Measurements from ENCODE around the gene S100A10. TPM values are rescaled to one million over a fixed set of nuclear protein-coding genes. Genes with fewer than 3 reads are reported as not detected.

Gene S100A10
- total and polyA plus RNA-seq, 2 of the 4 experiments (the other 2 are of a cell fraction): 86.0 to 277 TPM

- WGBS, 2 experiments (ENCODE audit: extremely low coverage in 2 of 2, insufficient read length in 1 of 2): 60% methylated on average over 1 of the region's 5 CpGs; no CpG with 5 or more reads in 1 of the 2 experiments
- peaks cover 26 to 44% of the 10 kb centered on the region in 2 experiments for H3K79me1 ChIP-seq (ENCODE audit: low read depth in 1 of 2, low read length in 2 of 2)
- ChIA-PET POLR2A (ENCODE audit: unreplicated experiment) (no interaction called here), CTCF (interaction anchor here (0.6 to 1.7 kb wide), 4 partner anchors 13 to 552 kb away, joined by 3 to 7 read pairs (median 5); no protein-coding TSS in a partner anchor)
- H3K4me3 ChIP-seq (ENCODE audit: insufficient read depth, low read depth, low read length): no peak overlapping the region
- no peak overlapping the region for H3K18ac ChIP-seq (ENCODE audit: low read depth, low read length)
- H3K9ac ChIP-seq (ENCODE audit: low read depth, low read length): no peak overlapping the region
- H4K20me1 ChIP-seq (ENCODE audit: insufficient read depth, low read length): peaks cover 9% of the 10 kb centered on the region; the same call in 1 of the 2 replicates
- H4K91ac ChIP-seq (ENCODE audit: insufficient read depth, low read depth, low read length): no peak overlapping the region
- in situ Hi-C loops (cut with MboI; ENCODE audit: low sequenced_read_pairs) (loop anchor here (25.0 kb wide), 1 partner anchor 668 kb away; no protein-coding TSS in a partner anchor), intact Hi-C loops (cut with micrococcal nuclease) (no loop called here), dilution Hi-C loops (cut with HindIII; ENCODE audit: low sequenced_read_pairs, unreplicated experiment) (no loop called here)
- no peak overlapping the region for H3K27ac ChIP-seq (ENCODE audit: insufficient read depth, low read length)
- H2BK20ac ChIP-seq (ENCODE audit: low read depth, low read length): no peak overlapping the region
- no peaks in the 10 kb centered on the region for H3K27me3 ChIP-seq (ENCODE audit: control insufficient read depth, insufficient read depth, low read length)
- H3K4me1 ChIP-seq (ENCODE audit: control insufficient read depth, insufficient read depth, low read length): peaks cover 4% of the 10 kb centered on the region
- no peak overlapping the region for H2BK120ac ChIP-seq (ENCODE audit: low read depth, low read length)
- no peak; the same call in 1 of the 2 replicates for TF ChIP-seq POLR2A (IDR thresholded peaks at IDR 0.05; ENCODE audit: low read depth, low read length)
- no peak for TF ChIP-seq ELK1 (IDR thresholded peaks at IDR 0.05; ENCODE audit: borderline replicate concordance, low read depth, low read length)
- TF ChIP-seq CEBPB (IDR thresholded peaks at IDR 0.05; ENCODE audit: low read depth, low read length): no peak
- no peak for TF ChIP-seq MAFK (IDR thresholded peaks at IDR 0.05; ENCODE audit: low read depth, low read length)
- no peak for TF ChIP-seq MXI1 (IDR thresholded peaks at IDR 0.05; ENCODE audit: borderline replicate concordance, low read depth, low read length)
- TF ChIP-seq BHLHE40 (IDR thresholded peaks at IDR 0.05; ENCODE audit: low read depth, low read length): no peak
- TF ChIP-seq CHD1 (IDR thresholded peaks at IDR 0.05; ENCODE audit: low read depth, low read length): no peak
- TF ChIP-seq CTCF (conservative IDR thresholded peaks at IDR 0.05; ENCODE audit: low read depth, low read length): no peak
- TF ChIP-seq MAZ (IDR thresholded peaks at IDR 0.05; ENCODE audit: borderline replicate concordance, low read depth, low read length): no peak
- TF ChIP-seq SMC3 (IDR thresholded peaks at IDR 0.05; ENCODE audit: low read depth, low read length): no peak
- TF ChIP-seq RAD21 (IDR thresholded peaks at IDR 0.05; ENCODE audit: low read length): no peak
- no peak for TF ChIP-seq USF2 (IDR thresholded peaks at IDR 0.05; ENCODE audit: low read depth, low read length)
- no peak for TF ChIP-seq RFX5 (IDR thresholded peaks at IDR 0.05; ENCODE audit: low read depth, low read length)
- TF ChIP-seq FOS (IDR thresholded peaks at IDR 0.05; ENCODE audit: low read depth, low read length): no peak
- no peak overlapping the region for H2BK15ac ChIP-seq (ENCODE audit: low read depth, low read length)
- no TSS peak for BruUV-seq (replicated peaks)
- DNase-seq (peak; percentile 37), ATAC-seq (ENCODE audit: low read depth) (peak; percentile 10; the same call in 1 of the 2 replicates)
- no peak overlapping the region for H3K56ac ChIP-seq (ENCODE audit: extremely low read depth, insufficient read depth, low read length)
- peaks cover 13% of the 10 kb centered on the region for H3K9me1 ChIP-seq (ENCODE audit: insufficient read depth, low read length)
- H2BK5ac ChIP-seq (ENCODE audit: low read depth, low read length, poor library complexity, severe bottlenecking): no peak overlapping the region
- no peak overlapping the region for H2AK5ac ChIP-seq (ENCODE audit: low read depth, low read length)
- no peak overlapping the region for H3K23ac ChIP-seq (ENCODE audit: low read depth, low read length)
- H3K36me3 ChIP-seq (ENCODE audit: control insufficient read depth, insufficient read depth, low read length): peaks cover 32% of the 10 kb centered on the region
- no peak overlapping the region for H4K8ac ChIP-seq (ENCODE audit: low read depth in 2 of 2, low read length in 2 of 2)
- H4K5ac ChIP-seq (ENCODE audit: low read depth, low read length): no peak overlapping the region
- H3K14ac ChIP-seq (replicated peaks; ENCODE audit: low read depth, low read length): no peak overlapping the region
- H2AK9ac ChIP-seq (replicated peaks; ENCODE audit: low read depth, low read length, poor library complexity): no peak overlapping the region
- no peak overlapping the region for H2AFZ ChIP-seq (replicated peaks; ENCODE audit: low read length, poor library complexity)
- H3K9me3 ChIP-seq (ENCODE audit: control insufficient read depth, insufficient read depth, low read length): no peaks in the 10 kb centered on the region
- H3K4ac ChIP-seq (ENCODE audit: low read depth, low read length): no peak overlapping the region
- no peak overlapping the region for H3K4me2 ChIP-seq (ENCODE audit: low read depth, low read length)
These were observed 13.1 kb downstream of the S100A10 start for GRCh38 chr1:151980287-151981177.

Data from IMR-90 (cell line).